Small intestine (tissue), 7 donors: ENCODE data around the gene C1QTNF1. TPM values are rescaled to one million over a fixed set of nuclear protein-coding genes. Genes with fewer than 3 reads are reported as not detected.
A peak's percentile ranks its signal among the peaks of the same experiment; 100 is the strongest.
"Not testable (repeated sequence)": the region's sequence is repeated elsewhere in the genome, so short reads cannot be mapped to it uniquely, and the experiment has no call there.

Source experiments
- DNase-seq, 2 donors: peaks; one replicate each; pipeline versions ENCODE4 v3.0.0 to v3.0.0-alpha.2; 2013
- FAIRE-seq: peaks from 2 replicates; lab custom pipeline; 2012; peaks lifted over from hg19 to GRCh38; lab: Jason Lieb, UNC
- H3K27ac ChIP-seq, 3 donors: one replicate each; pipeline ENCODE4 v1.5.1; 2013; ENCODE audit warnings: low read length in 2 of 3, mild to moderate bottlenecking in 2 of 3, control low read depth in 1 of 3, inconsistent platforms in 1 of 3, low read depth in 1 of 3, moderate library complexity in 1 of 3
- H3K27me3 ChIP-seq, 3 donors: one replicate each; pipeline ENCODE4 v1.6.1; 2013; ENCODE audit warnings: low read length in 3 of 3, inconsistent platforms in 1 of 3; ENCODE audit not compliant: control insufficient read depth in 3 of 3, insufficient read depth in 3 of 3
- H3K36me3 ChIP-seq, 3 donors: one replicate each; pipeline ENCODE4 v1.6.1; 2013; ENCODE audit warnings: low read length in 3 of 3, inconsistent platforms in 1 of 3, low read depth in 1 of 3, mild to moderate bottlenecking in 1 of 3, moderate library complexity in 1 of 3; ENCODE audit not compliant: control insufficient read depth in 3 of 3, insufficient read depth in 2 of 3
- H3K4me1 ChIP-seq, 3 donors: one replicate each; pipeline ENCODE4 v1.6.1; 2013; ENCODE audit warnings: low read length in 2 of 3, inconsistent platforms in 1 of 3, low read depth in 1 of 3, mild to moderate bottlenecking in 1 of 3, moderate library complexity in 1 of 3; ENCODE audit not compliant: control insufficient read depth in 3 of 3, insufficient read depth in 2 of 3
- H3K4me3 ChIP-seq, 3 donors: one replicate each; pipeline ENCODE4 v1.5.1; 2013; ENCODE audit warnings: low read length in 3 of 3, control low read depth in 1 of 3, inconsistent platforms in 1 of 3, low read depth in 1 of 3, mild to moderate bottlenecking in 1 of 3, moderate library complexity in 1 of 3
- H3K9me3 ChIP-seq, 2 donors: one replicate each; pipeline ENCODE4 v1.6.1; 2013; ENCODE audit warnings: low read depth in 1 of 2, low read length in 1 of 2; ENCODE audit not compliant: control insufficient read depth in 2 of 2, insufficient read depth in 1 of 2
- WGBS, 3 donors: extraction: QIAGEN DNeasy Blood & Tissue Kit; methylation state at CpG; one replicate each; pipeline ENCODE4 v1.1.7; 2013; 5-methylcytosine and 5-hydroxymethylcytosine counted together
- polyA plus RNA-seq, 4 donors: library from polyadenylated mRNA; stranded (reverse) in 3 of 4; unstranded in 1 of 4; fragments of 200-250 nt in 3 of 4; fragments of 120-200 nt in 1 of 4; gene quantifications; one replicate each; pipeline versions ENCODE4 v1.2.1 to v1.2.3, GENCODE V29; 2013
- donor health status: healthy with polysubstance abuse.
- donor health status: control.
- donor health status: control.
- donor health status: Bipolar disorder and iron deficiency.
- donor health status: healthy.

C1QTNF1 gene
- polyA plus RNA-seq, 4 donors: 0.67 to 57.4 (median 2.8) TPM

GRCh38 chr17:79017546-79018369 lies 6.2 kb upstream of the C1QTNF1 start:
- 64 to 74% (median 71%) methylated on average over 6 of the region's 6 CpGs for WGBS, 3 donors
- Histone ChIP-seq H3K4me1 (peaks cover 0 to 21% (median 6%) of the 10 kb centered on the region in 3 donors), H3K27me3 (peaks cover 0 to 3% (median 0%) of the 10 kb centered on the region in 3 donors), H3K4me3 (no peak overlapping the region), H3K9me3 (peaks cover 0 to 4% of the 10 kb centered on the region in 2 donors), H3K36me3 (no peaks in the 10 kb centered on the region), H3K27ac (no peak overlapping the region)
- DNase-seq (no peak), FAIRE-seq (no peak)

- no peak for FAIRE-seq
- peaks cover 0 to 9% (median 0%) of the 10 kb centered on the region in 3 donors for H3K27me3 ChIP-seq
- H3K27ac ChIP-seq: no peak overlapping the region
- WGBS, 3 donors: 89 to 100% (median 94%) methylated on average over 3 of the region's 3 CpGs
- DNase-seq: no peak
- H3K4me3 ChIP-seq: no peak overlapping the region
- H3K9me3 ChIP-seq: peaks cover 0 to 4% of the 10 kb centered on the region in 2 donors
- H3K36me3 ChIP-seq: no peaks in the 10 kb centered on the region
- H3K4me1 ChIP-seq: peaks cover 0 to 21% (median 6%) of the 10 kb centered on the region in 3 donors
These were observed 5.6 kb upstream of the C1QTNF1 start for GRCh38 chr17:79018370-79018695.

GRCh38 chr17:79019261-79019631 lies 4.7 kb upstream of the C1QTNF1 start:
- peak; percentile 53 to 85 for DNase-seq
- Histone ChIP-seq H3K4me3 (no peak overlapping the region), H3K9me3 (peaks cover 0 to 4% of the 10 kb centered on the region in 2 donors), H3K27me3 (peaks cover 0 to 18% (median 0%) of the 10 kb centered on the region in 3 donors), H3K36me3 (no peaks in the 10 kb centered on the region), H3K4me1 (peaks cover 0 to 28% (median 6%) of the 10 kb centered on the region in 3 donors), H3K27ac (no peak overlapping the region)
- 27 to 62% (median 39%) methylated on average over 2 of the region's 2 CpGs for WGBS, 3 donors
- FAIRE-seq: no peak

GRCh38 chr17:79019632-79020584 lies 4.1 kb upstream of the C1QTNF1 start:
- DNase-seq (peak; percentile 58 to 79), FAIRE-seq (no peak)
- Histone ChIP-seq H3K4me3 (no peak overlapping the region), H3K36me3 (no peaks in the 10 kb centered on the region), H3K27ac (peak overlapping the region in 2 of 3 donors; percentile 45 to 56), H3K9me3 (peaks cover 0 to 4% of the 10 kb centered on the region in 2 donors), H3K4me1 (peaks cover 0 to 33% (median 9%) of the 10 kb centered on the region in 3 donors), H3K27me3 (peaks cover 0 to 24% (median 0%) of the 10 kb centered on the region in 3 donors)
- WGBS, 3 donors: 16 to 27% (median 22%) methylated on average over 19 of the region's 19 CpGs

GRCh38 chr17:79020631-79021301 lies 3.2 kb upstream of the C1QTNF1 start:
- Histone ChIP-seq H3K27me3 (peaks cover 0 to 30% (median 0%) of the 10 kb centered on the region in 3 donors), H3K36me3 (no peaks in the 10 kb centered on the region), H3K4me3 (no peak overlapping the region), H3K27ac (peak overlapping the region in 1 of 3 donors; percentile 56), H3K9me3 (peaks cover 0 to under 1% of the 10 kb centered on the region in 2 donors), H3K4me1 (peaks cover 0 to 39% (median 9%) of the 10 kb centered on the region in 3 donors)
- DNase-seq (no peak), FAIRE-seq (no peak)
- 70 to 88% (median 73%) methylated on average over 2 of the region's 2 CpGs for WGBS, 3 donors

GRCh38 chr17:79021929-79022328 lies 2.0 kb upstream of the C1QTNF1 start:
- H3K4me3 ChIP-seq, DNase-seq, H3K9me3 ChIP-seq, H3K36me3 ChIP-seq, FAIRE-seq: not testable (repeated sequence)
- Histone ChIP-seq H3K27ac (peak overlapping the region in 1 of 3 donors; percentile 27), H3K27me3 (peaks cover 0 to 32% (median 0%) of the 10 kb centered on the region in 3 donors), H3K4me1 (peaks cover 0 to 49% (median 9%) of the 10 kb centered on the region in 3 donors)
- 90 to 94% (median 92%) methylated on average over 2 of the region's 2 CpGs for WGBS, 3 donors

GRCh38 chr17:79022507-79022991 lies 1.4 kb upstream of the C1QTNF1 start:
- DNase-seq (peak in 1 of 2 donors; percentile 54), FAIRE-seq (no peak)
- Histone ChIP-seq H3K4me3 (no peak overlapping the region), H3K36me3 (no peaks in the 10 kb centered on the region), H3K9me3 (no peaks in the 10 kb centered on the region), H3K4me1 (peaks cover 0 to 55% (median 12%) of the 10 kb centered on the region in 3 donors), H3K27me3 (peaks cover 0 to 37% (median 0%) of the 10 kb centered on the region in 3 donors), H3K27ac (peak overlapping the region in 1 of 3 donors; percentile 27)
- 57 to 65% (median 63%) methylated on average over 9 of the region's 9 CpGs for WGBS, 3 donors
